Naive thymus-derived CD4-positive, alpha-beta T cell (primary cell): ENCODE data around the gene FXR1. TPM values are rescaled to one million over a fixed set of nuclear protein-coding genes. Genes with fewer than 3 reads are reported as not detected.
A peak's percentile ranks its signal among the peaks of the same experiment; 100 is the strongest.

Source experiments
- ATAC-seq: fragments of 150-1000 bp; cut with Tn5 transposase; 2 replicates; pipeline ENCODE4 v1.10.0; 2021; ENCODE audit warnings: mild to moderate bottlenecking, moderate library complexity
- CTCF ChIA-PET: fragments of 350-600 bp; sonication (Branson Sonifier 250); formaldehyde crosslinking; loops from one replicate; lab custom pipeline; 2021; ENCODE audit warnings: antibody characterized with exemption; lab: Charles Lee
- POLR2A ChIA-PET: fragments of 350-600 bp; sonication (Branson Sonifier 250); formaldehyde crosslinking; loops from one replicate; lab custom pipeline; 2021; ENCODE audit warnings: antibody characterized with exemption, inconsistent platforms; lab: Charles Lee
- DNase-seq, 9 donors: peaks; one replicate each; pipeline versions ENCODE4 v3.0.0 to v3.0.0-alpha.2; 2020 to 2022; ENCODE audit warnings: mixed read lengths in 1 of 9
- H3K27ac ChIP-seq: one replicate; pipeline ENCODE4 v1.7.0; 2013; ENCODE audit warnings: mild to moderate bottlenecking, low read depth, low read length, moderate library complexity
- H3K27me3 ChIP-seq, 2 donors: one replicate each; pipeline ENCODE4 v1.7.0; 2013; ENCODE audit warnings: low read length in 2 of 2, mild to moderate bottlenecking in 2 of 2, moderate library complexity in 2 of 2; ENCODE audit not compliant: control insufficient read depth in 2 of 2, insufficient read depth in 2 of 2
- H3K36me3 ChIP-seq, 3 experiments: 1 replicate in 2 of 3; 2 replicates in 1 of 3; pipeline ENCODE4 v1.7.0; 2013; ENCODE audit warnings: low read length in 3 of 3, mild to moderate bottlenecking in 3 of 3, moderate library complexity in 1 of 3; ENCODE audit not compliant: insufficient read depth in 3 of 3, control insufficient read depth in 2 of 3
- H3K4me1 ChIP-seq, 2 donors: one replicate each; pipeline ENCODE4 v1.7.0; 2013; ENCODE audit warnings: low read length in 2 of 2, mild to moderate bottlenecking in 2 of 2, moderate library complexity in 1 of 2; ENCODE audit not compliant: control insufficient read depth in 2 of 2, insufficient read depth in 2 of 2
- H3K4me3 ChIP-seq: 2 replicates; pipeline ENCODE4 v1.7.0; 2013; ENCODE audit warnings: mild to moderate bottlenecking, low read length
- H3K9me3 ChIP-seq, 3 experiments: 1 replicate in 2 of 3; 2 replicates in 1 of 3; pipeline ENCODE4 v1.7.0; 2013; ENCODE audit warnings: low read length in 3 of 3; ENCODE audit not compliant: control insufficient read depth in 2 of 3
- H3K27ac Mint-ChIP-seq, 9 donors: one replicate each; pipeline ENCODE4 v1.8.0; 2020 to 2022; ENCODE audit warnings: mixed read lengths in 9 of 9, mild to moderate bottlenecking in 8 of 9, moderate library complexity in 5 of 9, inconsistent platforms in 2 of 9
- H3K27me3 Mint-ChIP-seq, 5 donors: one replicate each; pipeline ENCODE4 v1.8.0; 2021 to 2022; ENCODE audit warnings: mixed read lengths in 5 of 5, mild to moderate bottlenecking in 1 of 5
- H3K36me3 Mint-ChIP-seq, 5 donors: one replicate each; pipeline ENCODE4 v1.8.0; 2020 to 2022; ENCODE audit warnings: mixed read lengths in 5 of 5, mild to moderate bottlenecking in 3 of 5, inconsistent platforms in 1 of 5
- H3K4me1 Mint-ChIP-seq, 7 donors: one replicate each; pipeline ENCODE4 v1.8.0; 2020 to 2022; ENCODE audit warnings: mixed read lengths in 7 of 7, mild to moderate bottlenecking in 3 of 7, inconsistent platforms in 1 of 7
- H3K4me3 Mint-ChIP-seq, 10 donors: one replicate each; pipeline ENCODE4 v1.8.0; 2020 to 2022; ENCODE audit warnings: mild to moderate bottlenecking in 10 of 10, mixed read lengths in 10 of 10, moderate library complexity in 6 of 10, inconsistent platforms in 2 of 10
- H3K9me3 Mint-ChIP-seq, 11 donors: one replicate each; pipeline ENCODE4 v1.8.0; 2020 to 2022; ENCODE audit warnings: mixed read lengths in 11 of 11, mild to moderate bottlenecking in 4 of 11, inconsistent platforms in 1 of 11, moderate library complexity in 1 of 11
- intact Hi-C, 2 donors: fragments of 100-400 bp; cut with micrococcal nuclease; formaldehyde crosslinking; loops; one replicate each; pipeline ENCODE4 v1.15.1; 2023
- polyA plus RNA-seq, 2 donors: library from polyadenylated mRNA; unstranded; fragments of 300-500 nt; fragmentation: Illumina TruSeq; gene quantifications; one replicate each; pipeline ENCODE4 v1.2.3, GENCODE V29; 2021
- total RNA-seq, 6 experiments: library from RNA in 5 of 6; stranded (reverse) in 5 of 6; gene quantifications; 1 replicate in 5 of 6; 2 replicates in 1 of 6; pipeline ENCODE4 v1.2.3 and lab custom pipeline; 2021 to 2026

FXR1 gene
- total and polyA plus RNA-seq, 7 experiments from 2014 or later = 53.0 to 151 (median 124) TPM

DNA sequence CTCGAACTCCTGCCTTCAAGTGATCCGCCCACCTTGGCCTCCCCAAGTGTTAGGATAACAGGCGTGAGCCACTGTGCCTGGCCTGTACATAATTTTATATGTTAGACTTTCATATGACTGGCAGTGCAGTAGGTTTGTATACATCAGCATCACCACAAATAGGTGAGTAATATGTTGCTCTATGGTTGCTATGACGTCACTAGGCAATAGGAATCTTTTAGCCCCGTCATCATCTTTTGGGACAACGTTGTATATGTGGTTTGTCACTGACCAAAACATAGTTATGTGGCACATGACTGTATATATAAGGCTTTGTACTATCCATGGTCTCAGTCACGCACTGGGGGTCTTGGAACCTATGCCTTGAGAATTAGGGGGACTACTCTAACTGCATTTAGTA lies 94.1 kb downstream of the FXR1 start:
- Mint-ChIP-seq H3K36me3 (peaks cover 0 to 29% (median 18%) of the 10 kb centered on the region in 5 donors), H3K4me3 (no peak overlapping the region), H3K27me3 (peaks cover 0 to 9% (median 3%) of the 10 kb centered on the region in 5 donors), H3K4me1 (no peaks in the 10 kb centered on the region), H3K27ac (no peak overlapping the region), H3K9me3 (peaks cover 6 to 22% (median 17%) of the 10 kb centered on the region in 11 donors)
- Histone ChIP-seq H3K27ac (no peak overlapping the region), H3K9me3 (no peaks in the 10 kb centered on the region), H3K4me1 (no peaks in the 10 kb centered on the region), H3K4me3 (no peak overlapping the region), H3K36me3 (no peaks in the 10 kb centered on the region), H3K27me3 (no peaks in the 10 kb centered on the region)
- ATAC-seq (no peak), DNase-seq (no peak)
- CTCF ChIA-PET = no interaction called here
- intact Hi-C loops = no loop called here
- POLR2A ChIA-PET = no interaction called here

- DNase-seq = no peak
- H3K4me1 ChIP-seq = no peaks in the 10 kb centered on the region
- Mint-ChIP-seq H3K27me3 (peaks cover 0 to 6% (median 3%) of the 10 kb centered on the region in 5 donors), H3K27ac (no peak overlapping the region), H3K36me3 (peaks cover 0 to 22% (median 12%) of the 10 kb centered on the region in 5 donors), H3K4me1 (no peaks in the 10 kb centered on the region), H3K4me3 (no peak overlapping the region), H3K9me3 (peaks cover 2 to 20% (median 10%) of the 10 kb centered on the region in 11 donors)
- no peak overlapping the region for H3K27ac ChIP-seq
- no peaks in the 10 kb centered on the region for H3K9me3 ChIP-seq
- no peak for ATAC-seq
- ChIA-PET CTCF (no interaction called here), POLR2A (no interaction called here)
- no peak overlapping the region for H3K4me3 ChIP-seq
- H3K27me3 ChIP-seq = no peaks in the 10 kb centered on the region
- H3K36me3 ChIP-seq = no peaks in the 10 kb centered on the region
- intact Hi-C loops = no loop called here
These were observed 94.8 kb downstream of the FXR1 start for GRCh38 chr3:181007262-181007661.

- ATAC-seq = no peak
These were observed 96.3 kb downstream of the FXR1 start for GRCh38 chr3:181008796-181009195.

DNA sequence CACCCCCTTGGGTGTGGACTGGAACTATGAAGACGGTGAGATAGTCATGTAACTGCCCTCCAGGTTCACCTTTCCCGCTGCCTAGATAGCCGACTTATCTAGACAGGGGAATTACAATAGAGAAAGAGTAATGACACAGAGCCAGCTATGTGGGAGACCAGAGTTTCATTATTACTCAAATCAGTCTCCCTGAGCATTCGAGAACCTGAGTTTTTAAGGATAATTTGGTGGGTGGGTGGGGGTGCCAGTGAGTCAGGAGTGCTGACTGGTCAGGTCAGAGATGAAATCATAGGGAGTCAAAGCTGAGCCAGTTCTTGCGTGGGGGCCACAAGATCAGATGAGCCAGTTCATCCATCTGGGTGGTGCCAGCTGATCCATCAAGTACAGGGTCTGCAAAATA lies 96.8 kb downstream of the FXR1 start:
- no peak for ATAC-seq
- peaks cover 0 to 12% (median 2%) of the 10 kb centered on the region in 5 donors for H3K36me3 Mint-ChIP-seq
- intact Hi-C loops = no loop called here
- H3K27ac Mint-ChIP-seq = no peak overlapping the region
- H3K36me3 ChIP-seq = no peaks in the 10 kb centered on the region
- no peaks in the 10 kb centered on the region for H3K4me1 ChIP-seq
- no peak overlapping the region for H3K27ac ChIP-seq
- peaks cover 0 to 2% (median 0%) of the 10 kb centered on the region in 7 donors for H3K4me1 Mint-ChIP-seq
- DNase-seq = no peak
- no peaks in the 10 kb centered on the region for H3K9me3 ChIP-seq
- H3K9me3 Mint-ChIP-seq = peaks cover 0 to 6% (median 2%) of the 10 kb centered on the region in 11 donors
- H3K27me3 Mint-ChIP-seq = peaks cover 0 to 9% (median 4%) of the 10 kb centered on the region in 5 donors
- H3K27me3 ChIP-seq = no peaks in the 10 kb centered on the region
- CTCF ChIA-PET = no interaction called here
- H3K4me3 ChIP-seq = no peak overlapping the region
- POLR2A ChIA-PET = no interaction called here
- H3K4me3 Mint-ChIP-seq = no peak overlapping the region

More at GRCh38 chr3:181008796-181009195, 96.3 kb downstream of the FXR1 start:
- Mint-ChIP-seq H3K27me3 (peaks cover 0 to 5% (median 0%) of the 10 kb centered on the region in 5 donors), H3K4me1 (peaks cover 0 to 2% (median 0%) of the 10 kb centered on the region in 7 donors), H3K36me3 (peaks cover 0 to 12% (median 0%) of the 10 kb centered on the region in 5 donors), H3K9me3 (peaks cover 0 to 6% (median 2%) of the 10 kb centered on the region in 11 donors), H3K27ac (no peak overlapping the region), H3K4me3 (no peak overlapping the region)
- H3K4me3 ChIP-seq = no peak overlapping the region
- intact Hi-C loops = no loop called here
- H3K36me3 ChIP-seq = no peaks in the 10 kb centered on the region
- no peaks in the 10 kb centered on the region for H3K4me1 ChIP-seq
- POLR2A ChIA-PET = no interaction called here
- no peaks in the 10 kb centered on the region for H3K27me3 ChIP-seq
- H3K9me3 ChIP-seq = no peaks in the 10 kb centered on the region
- H3K27ac ChIP-seq = no peak overlapping the region
- CTCF ChIA-PET = no interaction called here
- DNase-seq = no peak

DNA sequence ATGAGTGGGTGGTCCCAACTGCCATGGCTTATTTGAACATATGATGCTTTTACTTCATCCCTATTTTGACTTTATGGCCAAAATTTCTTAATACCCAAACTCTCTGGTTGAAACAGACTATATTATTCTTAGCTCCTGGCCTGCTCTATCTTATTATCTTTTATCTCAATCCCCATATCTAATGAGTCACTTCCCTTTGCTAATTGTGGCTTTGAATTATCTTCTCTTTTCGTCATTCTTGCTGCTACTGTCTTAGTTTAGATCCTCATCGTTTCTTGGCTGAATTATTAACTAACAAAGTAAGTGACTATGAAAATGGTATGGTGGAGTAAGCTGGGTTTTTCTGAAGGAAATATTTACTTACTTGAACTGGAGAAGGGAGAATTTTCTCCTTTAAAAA lies 105.2 kb downstream of the FXR1 start:
- no peaks in the 10 kb centered on the region for H3K36me3 ChIP-seq
- no peak overlapping the region for H3K27ac ChIP-seq
- H3K4me3 ChIP-seq = no peak overlapping the region
- no peaks in the 10 kb centered on the region for H3K4me1 Mint-ChIP-seq
- POLR2A ChIA-PET = interaction anchor here (0.8 kb wide), 1 partner anchor 29 kb away, joined by 3 read pairs; the partner anchor contains the start of gene DNAJC19
- peaks cover 0 to 5% (median 0%) of the 10 kb centered on the region in 11 donors for H3K9me3 Mint-ChIP-seq
- intact Hi-C loops = no loop called here
- no peaks in the 10 kb centered on the region for H3K9me3 ChIP-seq
- H3K36me3 Mint-ChIP-seq = peaks cover 0 to 12% (median 4%) of the 10 kb centered on the region in 5 donors
- peak; percentile 68 for ATAC-seq
- CTCF ChIA-PET = interaction anchor here (0.7 kb wide), 1 partner anchor 35 kb away, joined by 3 read pairs; no protein-coding TSS in a partner anchor
- no peak overlapping the region for H3K27ac Mint-ChIP-seq
- H3K27me3 Mint-ChIP-seq = peaks cover 0 to 22% (median 13%) of the 10 kb centered on the region in 5 donors
- H3K27me3 ChIP-seq = no peaks in the 10 kb centered on the region
- H3K4me3 Mint-ChIP-seq = no peak overlapping the region
- no peaks in the 10 kb centered on the region for H3K4me1 ChIP-seq
- DNase-seq = no peak

DNA sequence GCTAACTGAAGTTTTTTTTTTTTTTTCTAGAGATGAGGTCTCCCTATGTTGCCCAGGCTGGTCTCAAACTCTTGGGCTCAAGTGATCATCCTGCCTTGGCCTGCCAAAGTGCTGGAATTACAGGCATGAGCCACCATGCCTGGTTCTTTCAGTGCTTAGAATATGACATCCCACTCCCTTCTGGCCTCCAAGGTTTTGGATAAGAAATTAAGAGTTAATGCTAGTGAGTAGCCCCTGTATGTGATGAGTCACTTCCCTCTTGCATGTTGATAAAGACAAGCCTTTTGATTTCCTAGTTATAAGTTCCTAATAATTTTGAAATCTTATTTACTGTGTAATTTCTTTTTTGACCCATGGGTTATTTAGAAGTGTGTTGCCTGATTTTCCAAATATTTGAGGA lies 112.7 kb downstream of the FXR1 start:
- Histone ChIP-seq H3K27ac (no peak overlapping the region), H3K27me3 (no peaks in the 10 kb centered on the region), H3K4me3 (no peak overlapping the region), H3K36me3 (no peaks in the 10 kb centered on the region), H3K9me3 (peaks cover 0 to 7% (median 0%) of the 10 kb centered on the region in 3 experiments), H3K4me1 (no peaks in the 10 kb centered on the region)
- ATAC-seq (no peak), DNase-seq (no peak)
- intact Hi-C loops = no loop called here
- Mint-ChIP-seq H3K27me3 (no peaks in the 10 kb centered on the region), H3K27ac (no peak overlapping the region), H3K4me1 (no peaks in the 10 kb centered on the region), H3K36me3 (peaks cover 0 to 14% (median 7%) of the 10 kb centered on the region in 5 donors), H3K4me3 (no peak overlapping the region), H3K9me3 (peaks cover 0 to 39% (median 12%) of the 10 kb centered on the region in 11 donors)
- ChIA-PET CTCF (no interaction called here), POLR2A (no interaction called here)

- Mint-ChIP-seq H3K4me1 (no peaks in the 10 kb centered on the region), H3K9me3 (peaks cover 0 to 14% (median 3%) of the 10 kb centered on the region in 11 donors), H3K27me3 (no peaks in the 10 kb centered on the region), H3K36me3 (peaks cover 0 to 12% (median 7%) of the 10 kb centered on the region in 5 donors), H3K27ac (no peak overlapping the region), H3K4me3 (no peak overlapping the region)
- Histone ChIP-seq H3K36me3 (no peaks in the 10 kb centered on the region), H3K4me3 (no peak overlapping the region), H3K9me3 (no peaks in the 10 kb centered on the region), H3K27me3 (no peaks in the 10 kb centered on the region), H3K27ac (no peak overlapping the region), H3K4me1 (no peaks in the 10 kb centered on the region)
- DNase-seq (no peak), ATAC-seq (no peak)
- CTCF ChIA-PET = no interaction called here
- POLR2A ChIA-PET = no interaction called here
- intact Hi-C loops = no loop called here
These were observed 118.5 kb downstream of the FXR1 start for GRCh38 chr3:181030948-181031347.
